Osteocyte (in vitro differentiated cells): Measurements from ENCODE around the gene TMEM183A. TPM values are rescaled to one million over a fixed set of nuclear protein-coding genes. Genes with fewer than 3 reads are reported as not detected.
A peak's percentile ranks its signal among the peaks of the same experiment; 100 is the strongest.

Experiments used
- DNase-seq: peaks from one replicate; pipeline ENCODE4 v3.0.0; 2021; ENCODE audit warnings: mixed read lengths; ENCODE audit not compliant: unreplicated experiment; ENCODE audit errors: extremely low spot score
- H3K27ac Mint-ChIP-seq: one replicate; pipeline ENCODE4 v1.8.0; 2021; ENCODE audit warnings: mild to moderate bottlenecking, mixed read lengths; ENCODE audit not compliant: unreplicated experiment
- H3K27me3 Mint-ChIP-seq: one replicate; pipeline ENCODE4 v1.8.0; 2021; ENCODE audit warnings: mixed read lengths; ENCODE audit not compliant: unreplicated experiment
- H3K36me3 Mint-ChIP-seq: one replicate; pipeline ENCODE4 v1.8.0; 2021; ENCODE audit warnings: mixed read lengths; ENCODE audit not compliant: unreplicated experiment
- H3K4me1 Mint-ChIP-seq: one replicate; pipeline ENCODE4 v1.8.0; 2021; ENCODE audit warnings: mixed read lengths; ENCODE audit not compliant: unreplicated experiment
- H3K4me3 Mint-ChIP-seq: one replicate; pipeline ENCODE4 v1.8.0; 2021; ENCODE audit warnings: mild to moderate bottlenecking, moderate library complexity, mixed read lengths; ENCODE audit not compliant: unreplicated experiment
- H3K9me3 Mint-ChIP-seq: one replicate; pipeline ENCODE4 v1.8.0; 2021; ENCODE audit warnings: mixed read lengths; ENCODE audit not compliant: unreplicated experiment
- CTCF ChIP-seq: fragments of 200-600 bp; sonication (generic); IDR thresholded peaks from 2 replicates; pipeline ENCODE4 v1.5.0; 2021; ENCODE audit warnings: antibody characterized with exemption, mild to moderate bottlenecking, moderate library complexity
- total RNA-seq: library from RNA; stranded (reverse); gene quantifications from 2 replicates; pipeline ENCODE4 v1.2.1, GENCODE V29; 2021

The TMEM183A gene
- total RNA-seq, 1 donor from 2014 or later = 59.6 TPM

- H3K9me3 Mint-ChIP-seq = no peaks in the 10 kb centered on the region
- H3K36me3 Mint-ChIP-seq = peaks cover 25% of the 10 kb centered on the region
- no peak for TF ChIP-seq CTCF
- peak within 1 kb of the TSS; percentile 53 for H3K27ac Mint-ChIP-seq
- H3K4me3 Mint-ChIP-seq = peak within 1 kb of the TSS; percentile 68
- peak; percentile 94 for DNase-seq
- H3K4me1 Mint-ChIP-seq = peaks cover 8% of the 10 kb centered on the region
- peaks cover 20% of the 10 kb centered on the region for H3K27me3 Mint-ChIP-seq
Observed at GRCh38 chr1:203026031-203026665, 19.0 kb downstream of the TMEM183A start, which contains the start of gene PPFIA4. Gene PPFIA4, plus strand, starts transcription at chr1:203026491. Its CDS starts 12,518 bp downstream, at chr1:203039009.

GRCh38 chr1:203026666-203027663 is 19.8 kb downstream of the TMEM183A start:
- Mint-ChIP-seq H3K4me3 (peak overlapping the region; percentile 64), H3K27ac (no peak overlapping the region), H3K36me3 (peaks cover 17% of the 10 kb centered on the region), H3K9me3 (no peaks in the 10 kb centered on the region), H3K27me3 (peaks cover 28% of the 10 kb centered on the region), H3K4me1 (peaks cover 8% of the 10 kb centered on the region)
- no peak for DNase-seq
- no peak for TF ChIP-seq CTCF

- Mint-ChIP-seq H3K27ac (no peak overlapping the region), H3K27me3 (peaks cover 30% of the 10 kb centered on the region), H3K36me3 (peaks cover 13% of the 10 kb centered on the region), H3K9me3 (no peaks in the 10 kb centered on the region), H3K4me1 (peaks cover 8% of the 10 kb centered on the region), H3K4me3 (no peak overlapping the region)
- DNase-seq = no peak
- no peak for TF ChIP-seq CTCF
Observed at GRCh38 chr1:203028067-203028783, 21.1 kb downstream of the TMEM183A start.

GRCh38 chr1:203028784-203029553 is 21.8 kb downstream of the TMEM183A start:
- no peak for TF ChIP-seq CTCF
- H3K36me3 Mint-ChIP-seq = peaks cover 9% of the 10 kb centered on the region
- H3K27me3 Mint-ChIP-seq = peaks cover 30% of the 10 kb centered on the region
- no peaks in the 10 kb centered on the region for H3K9me3 Mint-ChIP-seq
- DNase-seq = no peak
- no peak overlapping the region for H3K4me3 Mint-ChIP-seq
- no peak overlapping the region for H3K27ac Mint-ChIP-seq
- H3K4me1 Mint-ChIP-seq = peaks cover 8% of the 10 kb centered on the region
